ENCODE results near the gene KITLG. TPM values are rescaled to one million over a fixed set of nuclear protein-coding genes. Genes with fewer than 3 reads are reported as not detected.

The KITLG gene
- total RNA-seq, 1 experiment from 2014 or later = 11.7 TPM

DNA sequence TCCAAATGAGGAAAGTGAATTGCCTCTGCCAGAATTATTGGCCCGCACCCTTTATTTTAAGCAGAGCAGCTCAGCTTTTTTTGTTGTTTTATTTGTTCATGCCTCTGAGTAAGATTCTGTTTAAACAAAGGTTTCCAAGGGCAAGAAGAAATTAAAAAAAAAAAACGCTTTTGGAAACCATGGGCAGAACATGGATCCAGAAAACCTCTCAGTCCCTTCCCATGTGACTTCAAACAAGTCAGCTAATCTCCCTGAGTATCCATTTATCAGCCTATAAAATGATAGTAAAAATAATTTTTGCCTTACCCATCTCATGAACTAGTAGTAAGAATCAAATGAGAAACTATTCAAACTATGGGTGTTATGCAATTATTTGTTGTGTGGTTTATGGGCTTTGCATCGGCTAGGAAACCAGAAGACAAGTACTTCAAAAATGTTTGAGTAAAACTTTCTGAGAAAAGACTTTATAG lies 27.6 kb downstream of the KITLG start:
- Histone ChIP-seq H3K9ac (ENCODE audit: extremely low read depth, insufficient read length, low read length) (no peak overlapping the region), H3K4me1 (ENCODE audit: insufficient read depth, low read length) (no peaks in the 10 kb centered on the region; the same call in 1 of the 2 replicates), H3K4me2 (ENCODE audit: insufficient read depth, insufficient read length, low read length) (no peak overlapping the region), H2AK5ac (ENCODE audit: insufficient read length, low read length) (no peak overlapping the region), H3K18ac (ENCODE audit: insufficient read length, low read depth, low read length) (no peak overlapping the region), H3K27ac (ENCODE audit: insufficient read length, low read depth, low read length) (no peak overlapping the region), H2BK5ac (ENCODE audit: insufficient read length, low read length) (no peak overlapping the region), H4K20me1 (ENCODE audit: control insufficient read depth, insufficient read depth, insufficient read length) (no peaks in the 10 kb centered on the region), H3K56ac (ENCODE audit: insufficient read length, low read depth, low read length) (no peak overlapping the region), H3K27me3 (ENCODE audit: insufficient read depth, low read length) (no peaks in the 10 kb centered on the region), H2BK120ac (ENCODE audit: low read depth, low read length, poor library complexity, severe bottlenecking) (no peak overlapping the region), H2BK15ac (ENCODE audit: low read depth, low read length) (no peak overlapping the region), H3K79me1 (ENCODE audit: insufficient read depth, low read depth, low read length, poor library complexity, severe bottlenecking) (no peaks in the 10 kb centered on the region), H4K91ac (ENCODE audit: insufficient read length, low read depth, low read length) (no peak overlapping the region), H2BK12ac (ENCODE audit: insufficient read length, low read depth, low read length) (no peak overlapping the region), H3K23me2 (ENCODE audit: insufficient read length, low read depth, low read length, poor library complexity, severe bottlenecking) (no peaks in the 10 kb centered on the region), H3K4ac (ENCODE audit: low read depth, low read length) (no peak overlapping the region), H3K9me3 (ENCODE audit: control insufficient read depth, low read depth, low read length) (no peaks in the 10 kb centered on the region), H2AFZ (ENCODE audit: low read length) (no peak overlapping the region), H4K5ac (ENCODE audit: insufficient read length, low read depth, low read length) (no peak overlapping the region), H2BK20ac (ENCODE audit: low read depth, low read length, poor library complexity, severe bottlenecking) (no peak overlapping the region), H3T11ph (ENCODE audit: low read length) (no peak overlapping the region), H3K23ac (ENCODE audit: insufficient read length, low read depth, low read length) (no peak overlapping the region), H3K79me2 (ENCODE audit: insufficient read depth, low read length) (no peaks in the 10 kb centered on the region), H4K8ac (replicated peaks; ENCODE audit: insufficient read length, low read depth, low read length) (no peak overlapping the region), H3K14ac (ENCODE audit: insufficient read depth, low read length) (no peak overlapping the region)
- DNase-seq = no peak
- H3K27ac Mint-ChIP-seq = no peak overlapping the region
- WGBS (ENCODE audit: extremely low coverage, insufficient read length, low lambda C conversion rate) = no CpG with 5 or more reads among the region's 3 CpGs
- no peaks in the 10 kb centered on the region for H3K27me3 Mint-ChIP-seq (ENCODE audit: low read depth)
- H3K36me3 Mint-ChIP-seq (ENCODE audit: insufficient read depth in 1 of 3, low read depth in 3 of 3) = no peaks in the 10 kb centered on the region
- TF ChIP-seq, protein P1, sequence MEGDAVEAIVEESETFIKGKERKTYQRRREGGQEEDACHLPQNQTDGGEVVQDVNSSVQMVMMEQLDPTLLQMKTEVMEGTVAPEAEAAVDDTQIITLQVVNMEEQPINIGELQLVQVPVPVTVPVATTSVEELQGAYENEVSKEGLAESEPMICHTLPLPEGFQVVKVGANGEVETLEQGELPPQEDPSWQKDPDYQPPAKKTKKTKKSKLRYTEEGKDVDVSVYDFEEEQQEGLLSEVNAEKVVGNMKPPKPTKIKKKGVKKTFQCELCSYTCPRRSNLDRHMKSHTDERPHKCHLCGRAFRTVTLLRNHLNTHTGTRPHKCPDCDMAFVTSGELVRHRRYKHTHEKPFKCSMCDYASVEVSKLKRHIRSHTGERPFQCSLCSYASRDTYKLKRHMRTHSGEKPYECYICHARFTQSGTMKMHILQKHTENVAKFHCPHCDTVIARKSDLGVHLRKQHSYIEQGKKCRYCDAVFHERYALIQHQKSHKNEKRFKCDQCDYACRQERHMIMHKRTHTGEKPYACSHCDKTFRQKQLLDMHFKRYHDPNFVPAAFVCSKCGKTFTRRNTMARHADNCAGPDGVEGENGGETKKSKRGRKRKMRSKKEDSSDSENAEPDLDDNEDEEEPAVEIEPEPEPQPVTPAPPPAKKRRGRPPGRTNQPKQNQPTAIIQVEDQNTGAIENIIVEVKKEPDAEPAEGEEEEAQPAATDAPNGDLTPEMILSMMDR (conservative IDR thresholded peaks at IDR 0.05) = no peak
- no peak overlapping the region for H3K4me3 Mint-ChIP-seq
- H3K9me3 Mint-ChIP-seq = no peaks in the 10 kb centered on the region
- H3K4me1 Mint-ChIP-seq = peaks cover 7 to 25% of the 10 kb centered on the region in 2 experiments

All from H9 (cell line).